NCI-H1092 treated with DMSO at 0.1 percent for 48 hours (cell line): ENCODE measurements around the gene SFXN4.
"Not testable (repeated sequence)": the region's sequence is repeated elsewhere in the genome, so short reads cannot be mapped to it uniquely, and the experiment has no call there.

ENCODE experiments used
- DNase-seq: peaks from one replicate; lab custom pipeline; 2025; lab: John Stamatoyannopoulos, UW

SFXN4 gene

DNA sequence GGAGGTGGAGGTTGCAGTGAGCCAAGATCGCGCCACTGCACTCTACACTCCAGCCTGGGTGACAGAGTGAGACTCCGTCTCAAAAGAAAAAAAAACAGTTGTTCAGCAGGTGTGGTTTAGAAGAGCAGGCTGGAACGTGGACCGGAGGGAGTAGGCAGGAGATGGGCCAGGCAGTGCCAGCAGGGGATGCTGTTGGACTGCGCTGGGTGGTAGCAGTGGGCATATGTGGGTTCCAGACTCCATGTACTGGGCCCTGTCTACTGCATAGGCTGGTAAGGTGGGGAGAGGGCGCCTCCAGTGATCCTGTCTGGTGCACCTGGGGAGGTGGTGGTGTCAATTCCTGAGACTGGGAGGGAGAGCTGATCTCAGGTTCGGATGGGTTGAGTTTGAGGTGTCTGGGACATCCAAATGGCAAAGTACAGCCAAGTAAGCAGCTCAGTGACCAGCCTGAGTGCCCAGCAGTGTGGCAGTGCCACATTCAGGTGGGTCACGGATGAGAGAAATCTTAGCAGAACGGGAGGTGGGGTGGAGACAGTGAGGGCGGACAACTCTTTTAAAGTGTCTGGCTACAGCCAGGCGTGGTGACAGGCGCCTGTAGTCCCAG is 25.9 kb downstream of the SFXN4 start:
- no peak for DNase-seq

DNA sequence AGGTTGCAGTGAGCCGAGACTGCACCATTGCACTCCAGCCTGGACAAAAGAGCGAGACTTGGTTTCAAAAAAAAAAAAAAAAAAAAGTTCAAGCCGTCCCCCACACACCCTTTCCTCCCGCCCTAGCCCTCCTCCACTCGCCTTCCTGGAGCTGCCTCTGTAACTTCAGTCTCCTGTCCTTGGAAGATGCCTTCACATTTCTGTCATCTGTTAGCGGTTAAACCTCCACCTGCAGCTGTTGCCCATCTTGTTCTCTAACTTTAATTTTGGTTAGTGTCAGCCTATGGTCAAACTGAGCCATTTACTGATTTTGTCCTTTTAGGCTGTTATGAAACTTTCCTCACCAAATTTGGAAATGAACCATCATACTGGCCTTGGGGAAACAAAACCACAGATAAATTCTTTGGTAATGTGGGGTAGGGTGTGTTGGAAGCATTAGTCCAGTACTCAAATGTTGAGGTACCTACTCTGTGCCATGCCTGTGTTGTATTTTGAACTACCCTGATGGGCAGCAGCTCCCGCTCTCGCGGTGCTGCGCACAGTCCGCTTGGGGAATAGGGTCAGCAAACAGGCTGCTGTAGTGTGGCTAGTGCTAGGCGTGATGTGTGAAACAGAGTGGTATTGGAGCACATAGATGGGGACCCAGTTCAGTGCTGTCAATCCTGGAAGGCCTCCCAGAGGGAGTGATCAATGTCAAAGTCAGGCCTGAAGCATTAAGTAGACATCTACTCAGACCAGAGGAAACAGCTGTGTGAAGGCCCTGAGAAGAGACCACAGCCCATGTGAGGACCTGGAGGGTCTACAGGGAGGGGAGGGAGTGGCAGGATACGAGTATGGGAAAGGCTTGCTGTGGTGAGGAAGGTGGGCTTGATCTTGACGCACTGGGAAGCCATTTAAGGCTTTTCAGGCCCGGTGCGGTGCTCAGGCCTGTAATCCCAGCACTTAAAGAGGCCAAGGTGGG is 26.9 kb downstream of the SFXN4 start:
- no peak for DNase-seq

DNA sequence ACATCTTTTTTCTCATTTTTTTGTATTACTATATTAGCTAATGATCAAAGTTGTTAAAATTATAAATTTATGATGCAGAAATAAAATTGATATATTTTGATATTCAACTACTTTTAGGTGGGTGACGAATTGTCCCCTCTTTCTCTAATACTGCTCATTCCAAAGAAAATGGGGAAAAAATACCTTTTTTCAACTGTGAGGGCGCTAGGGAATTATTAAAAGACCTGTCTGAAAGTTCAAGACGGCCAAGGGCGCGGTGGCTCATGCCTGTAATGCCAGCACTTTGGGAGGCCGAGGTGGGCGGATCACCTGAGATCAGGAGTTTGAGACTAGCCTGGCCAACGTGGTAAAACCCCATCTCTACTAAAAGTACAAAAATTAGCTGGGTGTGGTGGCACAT is 27.6 kb downstream of the SFXN4 start:
- DNase-seq = not testable (repeated sequence)

DNA sequence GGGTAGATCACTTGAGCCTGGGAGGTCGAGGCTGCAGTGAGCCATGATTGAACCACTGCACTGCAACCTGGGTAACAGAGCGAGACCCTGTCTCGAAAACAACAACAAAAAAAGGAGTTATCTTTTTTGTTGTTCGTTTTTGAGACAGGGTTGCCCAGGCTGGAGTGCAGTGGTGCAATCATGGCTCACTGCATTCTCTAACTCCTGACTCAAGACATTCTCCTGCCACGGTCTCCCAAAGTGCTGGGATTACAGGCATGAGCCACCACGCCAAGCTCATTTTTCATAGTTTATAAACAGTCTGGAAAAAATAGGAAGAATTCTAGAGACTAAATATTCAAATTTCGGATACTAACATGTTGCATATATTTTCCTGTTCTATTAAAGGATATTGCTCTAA is 29.4 kb downstream of the SFXN4 start:
- no peak for DNase-seq

DNA sequence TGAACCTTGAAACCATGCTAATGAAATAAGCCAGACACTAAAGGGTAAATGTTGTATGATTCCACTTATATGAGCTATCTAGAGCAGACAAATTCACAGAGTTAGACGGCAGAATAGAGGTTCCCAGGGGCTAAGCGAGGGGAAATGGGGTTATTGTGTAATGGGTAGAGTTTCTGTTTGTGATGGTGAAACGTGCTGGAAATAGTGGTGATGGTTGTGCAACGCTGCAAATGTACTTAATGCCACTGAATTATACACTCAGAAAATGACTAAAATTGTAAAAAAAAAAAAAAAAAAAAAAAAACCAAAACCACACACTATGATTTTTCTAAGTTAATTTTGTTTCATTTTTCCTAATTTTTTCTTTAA is 30.0 kb downstream of the SFXN4 start:
- DNase-seq = no peak

DNA sequence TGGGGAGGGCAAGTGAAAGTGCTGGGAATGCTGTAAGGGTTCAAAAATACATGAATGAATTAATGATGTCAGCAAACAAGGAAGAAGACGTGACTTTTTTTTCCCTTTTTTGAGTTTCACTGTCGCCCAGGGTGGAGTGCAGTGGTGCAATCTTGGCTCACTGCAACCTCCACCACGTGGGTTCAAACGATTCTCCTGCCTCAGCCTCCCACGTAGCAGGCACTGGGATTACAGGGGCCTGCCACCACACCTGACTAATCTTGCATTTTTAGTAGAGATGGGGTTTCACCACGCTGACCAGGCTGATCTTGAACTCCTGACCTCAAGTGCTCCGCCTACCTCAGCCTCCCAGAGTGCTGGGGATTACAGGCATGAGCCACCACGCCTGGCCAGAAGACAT is 31.6 kb downstream of the SFXN4 start:
- no peak for DNase-seq

DNA sequence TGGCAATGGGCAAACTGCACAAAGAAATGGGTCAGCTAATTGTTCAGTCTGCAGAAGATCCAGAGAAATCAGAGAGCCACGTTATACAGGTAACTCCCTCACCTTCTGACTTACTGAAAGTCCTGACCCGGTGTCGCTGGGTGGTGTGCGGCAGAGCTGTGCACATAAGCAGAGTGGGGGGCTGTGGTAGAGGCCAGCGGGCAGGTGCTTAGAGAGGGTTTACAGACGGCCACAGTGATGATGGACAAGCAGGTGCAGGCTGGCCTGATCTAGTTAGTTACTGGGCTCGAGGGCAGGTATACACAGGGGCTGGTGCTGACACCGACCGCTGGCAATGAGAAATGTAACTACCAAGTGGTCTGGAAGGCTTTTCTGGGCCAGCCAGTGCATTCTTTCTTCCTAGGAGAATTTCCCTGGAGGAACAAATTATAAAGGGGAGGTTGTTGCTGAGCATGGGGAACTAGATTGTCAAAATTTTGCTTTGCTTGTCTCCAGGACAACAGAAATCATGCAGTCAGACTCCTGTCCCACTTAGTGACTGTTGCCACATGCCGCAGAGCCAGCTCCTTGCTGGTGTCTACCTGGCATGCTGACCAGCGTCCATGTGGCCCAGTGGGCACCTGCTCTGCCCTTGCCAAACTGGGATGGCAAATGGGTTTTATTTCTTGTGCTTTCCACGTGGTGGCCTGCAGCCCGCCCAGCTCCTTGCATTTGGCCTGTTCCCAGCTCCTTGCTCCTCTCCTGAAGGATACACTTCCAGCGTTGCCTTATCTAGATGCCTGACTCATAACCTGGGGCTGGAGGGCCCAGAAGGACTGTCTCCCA is 32.8 kb downstream of the SFXN4 start:
- no peak for DNase-seq

DNA sequence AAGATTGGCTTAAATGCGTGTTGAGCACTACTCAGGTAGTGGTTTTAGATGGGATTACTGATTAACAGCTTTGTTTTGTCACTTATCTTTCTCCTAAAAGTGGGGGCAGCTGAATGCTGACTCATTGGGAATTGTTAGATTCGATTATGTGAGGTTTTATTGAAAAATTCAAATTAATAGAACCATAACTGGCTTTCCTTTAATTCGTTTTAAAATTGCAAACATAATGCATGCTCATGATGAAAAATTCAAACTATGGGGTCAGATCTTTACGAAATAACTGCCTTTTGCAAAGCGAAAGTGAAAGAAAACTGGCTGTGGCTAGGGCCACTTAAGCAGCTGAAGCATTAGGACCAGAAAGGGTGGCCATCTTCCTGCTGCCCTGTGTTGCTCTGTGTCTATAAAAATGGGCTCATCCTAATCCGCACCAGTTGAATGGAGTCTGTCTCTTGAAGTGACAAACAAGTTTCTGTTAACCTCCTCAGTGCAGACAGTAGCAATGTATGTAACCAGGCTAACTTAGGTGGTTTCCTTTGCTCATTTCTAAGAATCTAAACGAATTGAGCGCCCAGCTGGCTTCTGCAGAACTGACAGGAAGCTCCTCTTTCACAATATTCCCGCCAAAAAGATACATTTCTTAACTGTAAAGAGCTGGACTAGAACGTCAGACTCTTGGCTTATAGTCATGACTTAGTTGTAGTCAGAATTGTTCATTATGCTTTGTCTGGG is 33.8 kb downstream of the SFXN4 start:
- no peak for DNase-seq

DNA sequence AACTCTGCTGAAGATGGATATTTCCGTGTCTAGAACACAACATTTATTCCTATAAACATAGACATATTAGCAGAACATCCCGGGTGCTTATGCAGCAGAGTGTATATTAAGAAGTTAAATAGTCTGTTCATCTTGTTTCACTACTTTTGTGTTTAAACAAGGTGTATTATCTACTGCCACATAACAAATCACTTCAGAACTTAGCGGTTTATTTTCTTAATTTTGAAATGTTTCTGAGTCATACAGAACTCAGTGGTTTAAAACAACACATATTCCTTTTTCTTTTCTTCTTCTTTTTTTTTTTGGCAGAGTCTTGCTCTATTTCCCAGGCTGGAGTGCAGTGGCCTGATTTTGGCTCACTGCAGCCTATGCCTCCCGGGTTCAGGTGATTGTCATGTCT is 35.8 kb downstream of the SFXN4 start:
- DNase-seq = no peak

DNA sequence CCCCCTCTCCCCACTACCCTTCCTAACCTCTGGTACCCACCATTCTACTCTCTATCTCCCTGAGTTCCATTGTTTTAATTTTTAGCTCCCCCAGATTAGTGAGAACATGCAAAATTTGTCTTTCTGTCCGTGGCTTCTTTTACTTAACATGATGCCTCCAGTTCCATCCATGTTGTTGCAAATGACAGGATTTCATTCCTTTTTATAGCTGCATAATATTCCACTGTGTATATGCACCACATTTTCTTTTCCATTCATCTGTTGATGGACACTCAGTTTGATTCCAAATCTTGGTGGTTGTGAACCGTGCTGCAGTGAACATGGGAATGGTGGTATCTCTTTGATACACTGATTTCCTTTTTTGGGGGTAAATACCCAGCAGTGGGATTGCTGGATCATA is 39.6 kb downstream of the SFXN4 start:
- DNase-seq = no peak

DNA sequence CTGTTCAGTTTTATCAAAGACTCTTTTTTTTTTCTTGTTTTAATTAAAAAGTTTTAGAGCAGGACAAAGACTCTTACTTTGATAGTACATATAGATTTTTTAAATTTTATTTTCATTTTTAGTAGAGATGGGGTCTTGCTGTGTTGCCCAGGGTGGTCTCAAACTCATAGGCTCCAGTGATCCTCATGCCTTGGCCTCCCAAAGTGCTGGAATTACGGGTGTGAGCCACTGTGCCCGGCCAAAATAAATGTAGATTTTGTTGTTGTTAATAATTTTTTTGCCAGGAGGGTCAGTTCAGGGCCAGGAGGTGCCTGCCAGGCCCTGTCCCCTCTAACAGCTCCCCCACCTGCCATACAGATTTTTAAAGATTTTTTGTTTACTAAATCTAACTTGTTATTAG is 44.6 kb downstream of the SFXN4 start:
- DNase-seq = no peak

DNA sequence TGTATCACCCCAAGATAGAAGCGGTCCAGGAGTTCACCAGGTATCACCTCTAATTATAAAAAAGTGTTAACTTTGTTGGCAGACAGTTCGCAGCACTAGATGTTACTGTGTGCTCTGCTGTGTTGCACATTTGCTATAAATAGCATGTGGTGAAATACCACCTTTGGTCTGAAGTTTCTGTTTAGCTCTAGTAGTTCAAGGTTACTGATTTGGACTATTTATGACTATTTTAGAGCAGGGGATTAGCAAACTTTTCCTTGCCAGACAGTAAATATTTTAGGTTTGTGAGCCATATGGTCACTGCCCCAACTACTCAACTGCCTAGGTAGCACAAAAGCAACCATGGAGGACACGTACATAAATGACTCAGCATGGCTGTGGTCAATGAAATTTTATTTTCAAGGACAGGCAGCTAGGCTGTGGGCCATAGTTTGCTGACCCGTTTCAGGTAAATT is 45.1 kb downstream of the SFXN4 start:
- DNase-seq = no peak

DNA sequence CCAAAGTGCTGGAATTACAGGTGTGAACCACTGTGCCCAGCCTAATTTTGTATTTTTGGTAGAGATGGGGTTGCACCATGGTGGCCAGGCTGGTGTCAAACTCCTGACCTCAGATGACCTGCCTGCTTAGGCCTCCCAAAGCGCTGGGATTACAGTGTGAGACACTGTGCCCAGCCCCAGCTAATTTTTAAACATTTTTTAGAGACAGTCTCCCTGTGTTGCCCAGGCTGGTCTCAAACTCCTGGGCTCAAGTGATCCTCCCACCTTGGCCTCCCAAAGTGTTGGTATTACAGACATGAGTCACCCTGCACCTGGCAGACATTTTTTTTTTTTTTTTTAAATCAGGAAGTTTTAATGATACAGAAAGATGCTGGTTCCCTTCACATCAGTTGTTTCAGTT is 46.1 kb downstream of the SFXN4 start:
- DNase-seq = no peak

DNA sequence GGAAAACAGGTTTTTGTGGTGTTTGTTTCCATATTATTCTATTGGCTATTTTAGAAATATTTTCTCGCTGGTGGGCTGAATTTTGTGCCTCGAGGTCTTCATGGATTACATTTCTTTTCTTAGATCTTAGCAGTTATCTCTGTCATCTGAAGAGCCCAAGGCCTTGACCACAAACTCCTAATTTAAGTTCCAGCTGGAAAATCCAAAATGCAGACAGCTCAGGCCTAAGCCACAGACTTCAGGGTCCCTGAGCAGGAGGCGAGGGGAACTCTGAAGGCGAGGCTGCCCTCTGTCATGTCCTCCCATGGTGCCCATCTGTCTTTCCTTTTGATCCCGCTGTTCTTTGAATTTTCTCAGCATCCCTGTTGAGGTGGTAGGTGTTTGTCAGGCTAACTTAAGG is 47.3 kb downstream of the SFXN4 start:
- DNase-seq = no peak

DNA sequence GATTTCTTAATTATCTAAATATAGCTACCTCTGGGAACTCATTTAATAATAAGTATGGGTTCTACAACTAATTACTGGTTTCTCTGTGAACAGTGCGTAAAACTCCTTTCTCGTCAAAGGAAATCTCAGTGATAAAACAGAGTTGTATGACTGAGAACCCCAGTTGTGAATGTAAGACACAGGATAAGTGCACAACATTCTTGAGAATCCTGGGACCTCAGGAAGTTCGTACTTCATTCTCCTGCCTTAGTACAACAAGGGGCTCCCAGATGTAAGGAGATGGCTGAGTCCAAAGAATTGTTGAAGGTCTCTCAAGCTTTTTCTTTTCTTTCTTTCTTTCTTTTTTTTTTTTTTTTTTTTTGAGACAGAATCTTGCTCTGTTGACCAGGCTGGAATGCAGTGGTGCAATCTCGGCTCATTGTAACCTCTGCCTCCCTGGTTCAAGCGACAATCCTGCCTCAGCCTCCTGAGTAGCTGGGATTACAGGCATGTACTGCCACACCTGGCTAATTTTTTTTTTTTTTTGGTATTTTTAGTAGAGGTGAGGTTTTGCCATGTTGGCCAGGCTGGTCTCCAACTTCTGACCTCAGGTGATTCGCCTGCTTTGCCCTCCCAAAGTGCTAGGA is 49.1 kb downstream of the SFXN4 start:
- DNase-seq = no peak

DNA sequence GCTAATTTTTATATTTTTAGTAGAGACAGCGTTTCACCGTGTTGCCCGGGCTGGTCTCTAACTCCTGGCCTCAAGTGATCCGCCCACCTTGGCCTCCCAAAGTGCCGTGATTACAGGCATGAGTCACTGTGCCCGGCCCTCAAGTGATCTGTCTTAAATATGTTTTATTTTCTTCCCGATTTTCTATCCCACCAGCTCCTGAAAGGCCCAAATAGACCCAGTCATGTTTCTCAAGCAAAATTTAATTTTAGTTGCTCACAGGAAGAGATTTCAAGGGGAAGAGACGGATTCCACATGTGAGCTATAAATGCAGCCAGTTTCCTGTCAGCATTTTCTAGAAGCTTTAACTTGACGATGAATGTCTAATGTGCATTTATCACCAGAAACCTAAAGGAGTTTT is 49.6 kb downstream of the SFXN4 start:
- no peak for DNase-seq

DNA sequence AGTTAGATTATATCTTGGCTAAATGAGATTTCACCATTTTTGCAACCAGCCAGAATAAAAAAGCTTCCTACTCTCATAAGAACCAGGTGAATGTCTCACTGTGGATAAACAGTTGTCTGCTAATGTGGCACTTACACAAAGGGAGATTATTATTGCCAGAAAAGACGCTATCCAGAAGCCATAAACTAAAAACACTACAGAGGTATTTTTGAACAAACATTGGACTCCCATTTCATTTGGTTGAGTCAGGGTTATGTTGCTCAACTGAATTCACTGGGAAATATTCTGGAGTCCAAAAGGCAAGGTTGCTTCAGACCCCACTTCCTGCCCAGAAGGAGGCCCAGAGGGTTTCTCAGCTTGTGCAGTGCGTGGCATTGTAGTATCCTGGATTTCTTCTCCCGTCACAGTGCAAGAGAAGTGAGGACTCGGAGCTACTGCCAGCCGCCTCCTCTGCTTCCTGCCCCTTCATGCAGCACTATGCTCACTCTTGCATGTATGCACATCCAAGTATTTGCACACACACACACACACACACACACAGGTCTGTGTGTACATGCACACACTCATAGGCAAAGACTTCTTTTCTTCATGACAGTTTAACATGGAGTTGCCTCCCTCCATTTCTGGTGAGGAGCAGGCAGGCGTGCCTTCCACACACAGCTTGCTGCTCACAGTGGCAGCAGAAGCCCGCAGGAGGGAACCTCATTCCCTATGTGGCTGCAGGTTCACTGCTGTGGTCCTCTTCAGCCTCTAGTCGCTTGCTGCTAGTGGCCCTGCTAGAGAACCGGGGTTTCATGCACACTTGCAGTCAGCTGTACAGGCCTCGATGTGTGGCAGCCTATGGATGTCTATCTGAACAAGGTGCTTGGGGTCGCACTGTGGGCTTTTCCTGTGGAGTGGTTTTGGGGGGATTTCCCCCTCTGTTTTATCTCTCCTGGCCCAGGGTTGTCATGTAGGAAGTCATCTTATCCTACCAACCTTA is 51.5 kb downstream of the SFXN4 start:
- DNase-seq = no peak

DNA sequence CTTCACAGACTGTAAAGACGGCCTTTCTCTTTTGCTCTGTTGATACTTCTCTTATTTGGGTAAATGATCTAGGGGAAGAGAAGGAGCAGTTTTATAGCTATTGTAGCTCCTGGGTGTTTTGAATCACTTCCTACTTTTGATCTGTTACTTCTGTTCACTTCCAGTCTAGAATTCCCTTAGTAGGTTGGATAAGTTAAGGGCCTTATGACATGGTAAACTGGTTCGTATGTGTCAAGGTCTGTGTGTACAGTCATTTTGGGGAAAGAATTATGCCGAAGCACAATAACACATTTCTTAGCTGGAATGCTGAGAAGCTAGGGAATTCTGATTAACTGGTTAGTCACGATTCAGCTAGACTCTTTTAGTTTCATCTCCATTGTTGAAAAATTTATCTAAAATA is 53.5 kb downstream of the SFXN4 start:
- no peak for DNase-seq

DNA sequence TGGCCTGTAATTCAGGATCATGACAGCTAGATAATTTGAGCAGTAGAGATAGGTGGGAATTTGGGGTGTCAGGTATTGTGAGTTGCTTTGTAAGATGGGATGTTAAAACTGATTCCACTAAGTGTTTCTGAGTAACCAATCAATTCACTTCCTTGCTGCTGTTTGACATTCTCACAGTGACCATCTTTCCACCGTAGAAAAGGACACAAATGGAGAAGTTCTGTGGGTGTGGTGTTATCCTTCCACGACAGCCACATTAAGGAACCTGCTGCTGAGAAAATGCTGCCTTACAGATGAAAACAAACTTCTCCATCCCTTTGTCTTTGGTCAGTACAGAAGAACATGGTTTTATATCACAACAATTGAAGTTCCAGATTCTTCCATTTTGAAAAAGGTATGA is 57.7 kb downstream of the SFXN4 start:
- not testable (repeated sequence) for DNase-seq

DNA sequence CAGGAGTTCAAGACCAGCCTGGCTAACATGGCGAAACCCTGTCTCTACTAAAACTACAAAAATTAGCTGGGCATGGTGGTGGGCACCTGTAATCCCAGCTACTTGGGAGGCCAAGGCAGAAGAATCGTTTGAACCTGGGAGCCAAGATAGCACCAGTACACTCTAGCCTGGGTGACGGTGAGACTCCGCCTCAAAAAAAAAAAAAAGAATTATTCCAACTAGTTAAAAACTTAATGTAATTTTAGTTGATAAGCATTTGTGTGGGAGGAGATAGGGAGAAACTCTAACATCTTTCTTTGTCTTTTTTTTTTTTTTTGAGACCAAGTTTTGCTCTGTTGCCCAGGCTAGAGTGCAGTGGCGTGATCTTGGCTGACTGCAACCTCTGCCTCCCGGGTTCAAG is 58.4 kb downstream of the SFXN4 start:
- DNase-seq = not testable (repeated sequence)
